B cell (primary cell): ENCODE data around the gene PHOX2B.

Source experiments
- EZH2 ChIP-seq: IDR thresholded peaks from 2 replicates; pipeline ENCODE4 v1.6.1; 2012; ENCODE audit warnings: borderline replicate concordance, low read depth, mild to moderate bottlenecking, moderate library complexity, low read length; ENCODE audit not compliant: insufficient read depth, poor library complexity, severe bottlenecking
- TF ChIP-seq, protein P1 (sequence below): fragments of 200-600 bp; IDR thresholded peaks from one replicate; pipeline ENCODE4 v1.8.0; 2022; ENCODE audit warnings: antibody characterized with exemption, mild to moderate bottlenecking

DNA sequence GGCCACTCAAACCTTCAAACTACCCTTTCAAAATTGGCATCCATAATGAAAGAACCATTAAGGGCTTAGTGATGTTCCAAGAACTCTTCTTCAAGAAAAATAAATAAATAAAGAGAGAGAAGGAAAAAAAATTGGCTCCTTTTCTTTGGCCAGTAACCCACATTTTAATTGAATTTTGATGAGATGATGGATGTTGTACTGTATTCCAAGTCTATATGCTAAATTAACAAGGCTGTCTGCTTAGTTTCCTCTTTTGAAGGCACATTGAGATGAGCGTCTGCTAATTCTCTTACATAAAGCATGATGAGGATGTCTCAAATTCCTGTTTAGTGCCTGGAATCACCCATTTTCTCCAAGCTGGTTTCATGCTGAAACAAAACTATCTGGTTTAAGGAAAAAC lies 33.4 kb downstream of the PHOX2B start:
- TF ChIP-seq, protein P1, sequence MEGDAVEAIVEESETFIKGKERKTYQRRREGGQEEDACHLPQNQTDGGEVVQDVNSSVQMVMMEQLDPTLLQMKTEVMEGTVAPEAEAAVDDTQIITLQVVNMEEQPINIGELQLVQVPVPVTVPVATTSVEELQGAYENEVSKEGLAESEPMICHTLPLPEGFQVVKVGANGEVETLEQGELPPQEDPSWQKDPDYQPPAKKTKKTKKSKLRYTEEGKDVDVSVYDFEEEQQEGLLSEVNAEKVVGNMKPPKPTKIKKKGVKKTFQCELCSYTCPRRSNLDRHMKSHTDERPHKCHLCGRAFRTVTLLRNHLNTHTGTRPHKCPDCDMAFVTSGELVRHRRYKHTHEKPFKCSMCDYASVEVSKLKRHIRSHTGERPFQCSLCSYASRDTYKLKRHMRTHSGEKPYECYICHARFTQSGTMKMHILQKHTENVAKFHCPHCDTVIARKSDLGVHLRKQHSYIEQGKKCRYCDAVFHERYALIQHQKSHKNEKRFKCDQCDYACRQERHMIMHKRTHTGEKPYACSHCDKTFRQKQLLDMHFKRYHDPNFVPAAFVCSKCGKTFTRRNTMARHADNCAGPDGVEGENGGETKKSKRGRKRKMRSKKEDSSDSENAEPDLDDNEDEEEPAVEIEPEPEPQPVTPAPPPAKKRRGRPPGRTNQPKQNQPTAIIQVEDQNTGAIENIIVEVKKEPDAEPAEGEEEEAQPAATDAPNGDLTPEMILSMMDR, result no peak
- no peak for TF ChIP-seq EZH2
